ENCODE results near the gene DYNLL1.
"Not testable (repeated sequence)": the region's sequence is repeated elsewhere in the genome, so short reads cannot be mapped to it uniquely, and the experiment has no call there.

Gene DYNLL1

DNA sequence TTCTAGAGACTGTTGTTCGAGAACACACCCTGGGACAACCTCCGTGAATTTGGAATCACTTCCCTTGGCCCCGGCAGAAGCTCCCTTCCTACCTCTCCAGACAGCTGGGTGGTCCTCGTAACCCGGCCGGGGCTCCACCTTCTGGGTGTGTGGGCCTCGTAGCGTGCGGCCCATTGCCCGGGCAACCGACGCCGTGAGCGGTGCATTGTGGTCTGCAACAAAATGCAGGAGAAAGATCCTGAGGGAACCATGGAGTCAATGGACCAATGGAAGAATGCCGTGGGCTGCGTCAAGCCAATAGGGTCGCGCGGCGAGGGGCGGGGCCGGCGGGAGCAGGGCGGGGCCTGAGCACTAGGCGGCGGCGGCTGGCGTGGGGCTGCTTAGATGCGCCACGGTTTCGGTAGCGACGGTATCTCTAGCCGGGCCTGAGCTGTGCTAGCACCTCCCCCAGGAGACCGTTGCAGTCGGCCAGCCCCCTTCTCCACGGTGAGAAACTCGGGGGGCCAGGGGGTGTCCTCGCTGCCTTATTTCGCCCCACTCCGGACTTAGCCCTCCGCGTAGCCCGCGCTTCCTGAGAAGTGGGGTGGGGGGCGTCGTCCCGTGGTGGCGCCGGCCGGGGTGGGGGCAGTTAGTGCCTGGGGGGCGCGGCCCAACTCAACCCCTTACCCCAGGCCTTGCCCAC lies at the start of gene DYNLL1:
Gene DYNLL1 (plus strand): TSS at position 383 of the 682 bp plus-strand sequence. CDS start 309 bp downstream, outside the sequence.
- DNase-seq, result peak; percentile 91 to 92

- DNase-seq, result not testable (repeated sequence)
These were observed 49.1 kb upstream of the DYNLL1 start for GRCh38 chr12:120446844-120447178.

- no peak for DNase-seq
These were observed 47.9 kb upstream of the DYNLL1 start for GRCh38 chr12:120447992-120448391.

GRCh38 chr12:120452524-120452923 lies 43.4 kb upstream of the DYNLL1 start:
- not testable (repeated sequence) for DNase-seq

DNA sequence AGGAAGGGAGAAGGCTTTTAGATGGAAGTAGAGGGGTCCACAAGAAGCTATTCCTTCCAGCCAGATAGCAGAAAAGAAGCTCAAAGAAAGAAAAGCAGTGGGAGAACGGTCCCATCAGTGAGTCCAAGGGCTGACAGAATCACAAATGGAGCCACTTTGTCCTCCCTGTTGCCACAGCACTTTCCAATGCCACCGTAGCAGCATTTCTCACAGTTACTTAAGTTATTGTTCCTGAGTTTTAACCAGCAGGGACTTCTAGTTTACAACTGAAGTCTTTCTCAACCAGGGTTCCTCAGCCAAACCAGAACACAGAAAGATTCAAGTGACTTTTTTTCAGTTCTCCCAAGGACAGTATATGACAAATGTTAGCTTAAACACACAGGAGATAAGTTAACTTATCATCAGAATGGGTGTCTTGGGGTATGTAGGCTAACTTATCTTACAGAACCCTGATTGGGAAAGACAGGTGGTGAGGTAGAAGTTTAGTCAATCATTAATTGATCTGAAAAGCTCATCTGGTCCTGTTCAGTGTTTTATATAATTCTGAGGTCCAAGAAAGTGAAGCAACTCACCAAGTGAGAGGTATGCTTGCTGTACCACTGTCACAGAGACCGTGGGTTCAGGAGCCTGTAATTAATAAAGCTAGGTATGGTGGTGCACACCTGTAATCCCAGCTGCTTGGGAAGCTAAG lies 42.7 kb upstream of the DYNLL1 start:
- no peak for DNase-seq

DNA sequence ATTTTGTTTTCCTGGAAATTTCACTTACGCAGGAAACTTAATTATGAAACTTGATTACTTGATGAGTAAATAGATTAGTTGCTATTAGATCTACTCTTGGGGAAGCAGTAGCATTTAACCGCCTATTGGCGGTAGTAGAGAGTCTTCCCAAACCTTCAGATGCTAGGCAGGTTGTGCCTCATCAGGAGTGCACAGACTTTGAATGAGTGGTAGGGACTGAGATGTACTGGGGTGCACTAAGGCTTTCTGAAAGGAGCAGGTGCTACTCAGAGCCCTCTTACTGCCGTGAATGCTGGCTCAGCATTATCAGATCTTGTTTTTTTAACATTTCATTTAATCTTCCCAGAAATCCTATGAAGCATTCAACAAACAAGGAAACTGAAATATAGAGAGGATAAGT lies 41.9 kb upstream of the DYNLL1 start:
- DNase-seq, result no peak

- DNase-seq, result no peak
These were observed 40.6 kb upstream of the DYNLL1 start for GRCh38 chr12:120455302-120455701.

DNA sequence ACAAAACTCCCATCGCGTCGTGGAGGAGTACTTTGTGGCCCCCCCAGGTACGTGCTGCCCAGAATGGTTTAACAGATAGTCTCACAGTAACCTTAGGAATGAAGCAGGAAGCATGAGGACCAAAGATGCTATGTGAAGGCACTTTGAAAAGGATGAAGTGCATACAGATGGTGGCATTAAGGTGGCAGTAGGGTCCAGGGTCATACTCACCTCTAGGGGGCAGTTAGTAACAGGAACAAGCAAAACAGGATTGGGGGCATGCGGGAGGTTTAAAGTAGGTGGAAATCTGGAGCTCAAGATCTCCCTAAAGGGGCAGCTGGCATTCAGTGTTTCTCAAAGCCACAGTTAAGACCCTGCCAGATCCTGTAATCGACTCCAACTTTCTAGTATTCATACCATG lies 38.8 kb upstream of the DYNLL1 start:
- DNase-seq, result no peak

DNA sequence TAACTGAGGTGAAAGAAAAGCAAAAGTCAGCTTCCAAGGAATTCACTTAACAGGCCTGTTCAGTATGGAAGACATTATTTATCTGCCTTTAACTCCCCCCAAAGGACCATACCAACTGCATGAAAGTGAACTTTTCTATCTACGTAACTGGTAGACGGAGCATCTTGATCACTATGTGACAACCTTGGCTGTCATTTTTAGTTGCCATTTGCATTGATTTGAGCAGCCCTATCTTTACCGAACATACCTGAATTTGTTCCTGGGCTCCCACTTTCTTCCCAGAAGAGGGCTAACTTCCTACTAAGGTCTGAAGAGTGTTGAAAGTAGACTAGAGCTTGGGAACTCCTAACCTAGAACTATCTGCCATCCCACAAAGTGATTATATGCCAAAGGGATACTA lies 35.8 kb upstream of the DYNLL1 start:
- DNase-seq, result no peak

- DNase-seq, result no peak
These were observed 33.7 kb upstream of the DYNLL1 start for GRCh38 chr12:120462099-120462640.

- DNase-seq, result no peak
These were observed 32.2 kb upstream of the DYNLL1 start for GRCh38 chr12:120463712-120464111.

GRCh38 chr12:120465756-120466155 lies 30.2 kb upstream of the DYNLL1 start:
- no peak for DNase-seq

- no peak for DNase-seq
These were observed 29.2 kb upstream of the DYNLL1 start for GRCh38 chr12:120466560-120467315.

DNA sequence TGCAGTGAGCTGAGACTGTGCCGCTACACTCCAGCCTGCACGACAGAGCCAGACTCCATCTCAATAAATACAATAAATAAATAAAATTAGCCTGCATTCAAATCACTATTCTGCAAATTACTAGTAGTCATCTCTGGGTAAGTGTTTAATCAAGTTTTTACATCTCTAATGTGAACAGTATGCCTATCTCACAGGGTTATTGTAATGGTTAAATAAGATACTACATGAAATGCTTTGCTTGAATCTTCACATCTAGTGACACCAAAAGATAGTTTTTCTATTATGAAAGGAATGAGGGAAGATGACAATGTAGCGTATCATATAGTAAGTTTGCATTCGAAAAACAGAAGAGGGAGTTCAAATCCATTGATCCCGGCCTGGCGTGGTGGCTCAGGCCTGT lies 28.5 kb upstream of the DYNLL1 start:
- no peak for DNase-seq

DNA sequence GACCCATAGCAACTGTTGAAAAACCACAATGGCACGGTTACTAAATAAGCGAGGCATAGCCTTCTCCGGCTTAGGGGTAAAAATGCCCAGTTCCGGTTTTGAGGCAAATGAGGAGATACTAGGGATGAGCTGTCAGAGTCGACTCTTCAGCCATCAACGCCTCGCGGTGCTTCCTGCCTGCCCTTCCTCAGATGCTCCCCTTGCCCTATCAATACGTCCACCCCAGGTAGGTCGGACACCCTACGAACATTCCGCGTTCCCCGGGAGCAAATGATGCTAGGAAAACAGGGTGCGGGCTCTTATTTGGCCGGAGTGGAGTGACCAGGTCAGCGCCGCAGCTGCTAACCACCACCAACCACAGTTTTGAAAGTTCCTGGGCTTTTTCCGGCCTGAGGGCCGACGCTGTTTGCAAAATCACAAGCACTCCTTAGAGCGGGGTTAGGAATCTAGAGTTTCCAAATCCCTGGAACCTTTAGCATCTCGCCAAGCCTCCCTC lies 27.5 kb upstream of the DYNLL1 start:
- no peak for DNase-seq

DNA sequence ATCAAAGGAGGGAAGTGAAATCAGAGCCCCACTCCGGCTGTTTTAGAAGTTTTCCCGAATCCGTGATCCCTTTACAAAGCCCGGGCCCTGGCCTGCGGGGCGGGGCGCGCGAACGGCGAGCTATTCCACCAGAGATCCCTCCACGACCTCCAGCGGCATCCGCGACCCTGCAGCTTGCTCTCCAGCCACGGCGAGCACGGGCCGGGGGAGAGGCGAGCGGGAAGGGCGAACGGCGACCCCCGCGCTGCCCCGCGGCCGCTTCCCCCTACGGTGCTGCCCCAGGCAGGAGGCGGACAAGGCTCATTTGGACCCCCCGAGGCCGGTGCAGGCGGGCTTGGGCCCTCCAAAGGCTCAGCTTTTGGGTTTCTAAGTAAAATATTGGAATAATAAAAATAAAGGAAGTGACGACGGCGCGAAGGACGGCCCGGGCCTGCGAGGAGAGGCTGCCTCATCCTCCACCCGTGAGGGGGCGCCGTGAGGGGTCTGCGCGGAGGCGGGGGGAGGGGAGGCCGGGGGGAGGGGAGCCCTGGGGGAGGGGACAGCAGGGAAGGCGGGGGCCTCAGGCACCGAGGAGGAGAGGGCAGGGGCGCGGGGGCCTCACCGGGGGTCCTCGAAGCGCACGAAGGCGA lies 27.0 kb upstream of the DYNLL1 start:
- peak in 1 of 2 donors; percentile 55 for DNase-seq

DNA sequence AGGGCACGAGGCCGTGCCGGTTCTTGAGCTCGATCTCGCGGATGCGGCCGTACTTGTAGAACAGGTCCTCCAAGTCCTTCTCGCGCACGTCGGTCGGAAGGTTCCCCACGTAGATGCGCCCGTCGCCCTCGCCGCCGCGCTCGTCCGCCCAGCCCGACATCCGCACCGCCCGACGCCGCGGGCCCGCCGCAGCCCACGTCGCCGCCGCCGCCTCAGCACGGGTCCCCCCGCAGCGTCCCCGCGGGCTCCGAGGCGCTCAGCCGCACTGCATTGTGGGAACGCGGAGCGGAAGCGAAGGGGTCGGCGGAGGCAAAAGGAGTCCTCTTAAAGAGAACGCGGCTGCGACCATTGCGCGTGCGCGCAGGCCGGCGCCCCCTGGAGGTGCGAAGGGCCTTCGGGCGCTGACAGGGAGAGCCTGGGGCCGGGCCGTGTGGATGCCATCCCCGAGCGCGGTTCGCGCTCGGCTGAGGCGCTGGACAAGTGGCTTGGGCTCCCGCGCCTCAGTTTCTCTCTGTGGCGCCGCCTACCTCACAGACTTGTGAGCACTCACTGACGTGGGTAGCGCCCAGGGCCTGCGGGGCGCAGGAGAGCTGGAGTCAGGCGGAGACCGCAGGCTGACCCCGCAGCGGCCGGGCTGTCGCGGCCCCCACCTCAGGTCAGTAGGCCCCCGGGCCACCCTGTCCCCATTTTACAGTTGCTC lies 26.3 kb upstream of the DYNLL1 start, which contains the start of gene SRSF9:
Gene SRSF9 (minus strand): TSS at position 299 of the 700 bp plus-strand sequence. CDS start 139 bp downstream, at position 160.
- DNase-seq, result peak; percentile 86 to 94

- DNase-seq, result no peak
These were observed 25.6 kb upstream of the DYNLL1 start for GRCh38 chr12:120470150-120470784.

DNA sequence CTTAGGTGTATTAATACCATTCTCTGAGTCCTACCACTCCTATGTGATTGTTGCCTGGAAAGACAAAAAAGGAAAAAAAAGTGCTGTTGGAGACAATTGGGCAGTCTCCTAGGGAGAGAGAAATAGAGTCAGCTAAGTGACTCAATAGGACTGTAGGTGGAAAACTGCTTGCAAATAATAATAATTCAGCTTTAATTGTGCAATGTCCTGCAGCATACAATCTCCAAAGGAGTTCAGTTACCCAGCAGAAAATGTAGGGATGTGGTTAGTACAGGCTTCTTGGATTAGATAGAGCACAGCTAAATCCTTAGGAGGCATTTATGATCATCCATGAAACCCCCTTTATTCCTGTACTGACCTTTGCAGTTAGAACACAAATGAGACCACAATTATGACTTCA lies 23.4 kb upstream of the DYNLL1 start:
- DNase-seq, result no peak

- DNase-seq, result no peak
These were observed 21.9 kb upstream of the DYNLL1 start for GRCh38 chr12:120473807-120474615.

DNA sequence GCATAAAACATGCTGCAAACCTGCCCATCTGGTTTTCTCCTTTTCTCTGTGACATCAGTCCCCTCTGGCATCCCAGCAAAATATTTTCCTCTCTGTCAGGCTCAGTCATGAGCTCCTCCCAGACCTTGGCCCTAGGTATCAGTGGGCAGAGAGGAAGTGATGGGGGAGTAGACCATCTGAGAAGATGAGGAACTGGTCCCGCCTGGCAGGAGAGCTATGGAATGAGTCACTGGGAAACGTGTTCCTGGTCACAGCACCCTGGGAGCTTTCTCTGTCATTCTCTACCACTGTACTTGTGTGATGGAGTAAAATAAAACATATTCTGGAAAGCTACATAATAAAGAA lies 21.3 kb upstream of the DYNLL1 start:
- no peak for DNase-seq

Measured in hippocampal formation (tissue), 2 donors.